HG02852 (cell line): ENCODE data around the gene ARID4B.
"Not testable (repeated sequence)": the region's sequence is repeated elsewhere in the genome, so short reads cannot be mapped to it uniquely, and the experiment has no call there.

Experiments used
- ATAC-seq: cut with Tn5 transposase; IDR thresholded peaks from one replicate; pipeline ENCODE4 v1.9.1; 2021; ENCODE audit warnings: mild to moderate bottlenecking, moderate library complexity; ENCODE audit not compliant: unreplicated experiment

Gene ARID4B, protein sequence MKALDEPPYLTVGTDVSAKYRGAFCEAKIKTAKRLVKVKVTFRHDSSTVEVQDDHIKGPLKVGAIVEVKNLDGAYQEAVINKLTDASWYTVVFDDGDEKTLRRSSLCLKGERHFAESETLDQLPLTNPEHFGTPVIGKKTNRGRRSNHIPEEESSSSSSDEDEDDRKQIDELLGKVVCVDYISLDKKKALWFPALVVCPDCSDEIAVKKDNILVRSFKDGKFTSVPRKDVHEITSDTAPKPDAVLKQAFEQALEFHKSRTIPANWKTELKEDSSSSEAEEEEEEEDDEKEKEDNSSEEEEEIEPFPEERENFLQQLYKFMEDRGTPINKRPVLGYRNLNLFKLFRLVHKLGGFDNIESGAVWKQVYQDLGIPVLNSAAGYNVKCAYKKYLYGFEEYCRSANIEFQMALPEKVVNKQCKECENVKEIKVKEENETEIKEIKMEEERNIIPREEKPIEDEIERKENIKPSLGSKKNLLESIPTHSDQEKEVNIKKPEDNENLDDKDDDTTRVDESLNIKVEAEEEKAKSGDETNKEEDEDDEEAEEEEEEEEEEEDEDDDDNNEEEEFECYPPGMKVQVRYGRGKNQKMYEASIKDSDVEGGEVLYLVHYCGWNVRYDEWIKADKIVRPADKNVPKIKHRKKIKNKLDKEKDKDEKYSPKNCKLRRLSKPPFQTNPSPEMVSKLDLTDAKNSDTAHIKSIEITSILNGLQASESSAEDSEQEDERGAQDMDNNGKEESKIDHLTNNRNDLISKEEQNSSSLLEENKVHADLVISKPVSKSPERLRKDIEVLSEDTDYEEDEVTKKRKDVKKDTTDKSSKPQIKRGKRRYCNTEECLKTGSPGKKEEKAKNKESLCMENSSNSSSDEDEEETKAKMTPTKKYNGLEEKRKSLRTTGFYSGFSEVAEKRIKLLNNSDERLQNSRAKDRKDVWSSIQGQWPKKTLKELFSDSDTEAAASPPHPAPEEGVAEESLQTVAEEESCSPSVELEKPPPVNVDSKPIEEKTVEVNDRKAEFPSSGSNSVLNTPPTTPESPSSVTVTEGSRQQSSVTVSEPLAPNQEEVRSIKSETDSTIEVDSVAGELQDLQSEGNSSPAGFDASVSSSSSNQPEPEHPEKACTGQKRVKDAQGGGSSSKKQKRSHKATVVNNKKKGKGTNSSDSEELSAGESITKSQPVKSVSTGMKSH (N-terminal part only)

DNA sequence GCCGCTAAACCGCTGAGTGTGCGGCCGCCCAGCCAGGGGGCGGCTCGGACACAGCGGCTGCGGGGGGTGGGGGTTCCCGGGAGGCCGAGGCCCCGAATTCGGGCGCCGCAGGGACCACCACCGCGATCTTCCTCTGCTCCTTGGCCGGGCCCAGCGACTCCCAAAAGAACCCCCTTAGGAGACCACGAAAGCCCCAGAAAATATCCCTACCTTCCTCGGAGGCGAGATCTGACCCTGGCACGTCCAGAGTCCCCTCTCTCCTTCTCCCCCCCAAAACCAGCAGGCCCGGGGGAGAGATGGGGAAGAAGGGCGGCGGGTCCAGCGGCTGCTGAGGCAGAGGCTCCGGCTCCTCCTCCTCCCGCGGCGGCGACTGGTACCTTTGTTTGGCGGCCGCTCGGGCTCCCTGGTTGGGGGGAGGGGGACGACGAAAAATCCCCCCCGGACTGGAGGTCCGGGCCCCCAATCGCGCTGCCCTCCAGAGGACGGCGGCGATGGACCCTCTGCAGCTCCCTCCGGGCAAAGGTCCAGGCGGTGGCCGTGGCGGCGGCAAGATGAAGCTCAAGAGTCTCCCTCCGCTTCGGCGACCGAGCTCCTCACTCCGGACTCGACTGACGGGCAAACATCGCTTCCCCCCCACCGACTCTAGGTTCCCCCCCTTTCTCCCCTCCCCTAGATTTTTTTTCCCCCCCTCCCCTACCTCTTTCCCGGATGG lies at the start of gene ARID4B:
Gene ARID4B (minus strand): TSS at position 621 of the 712 bp plus-strand sequence. CDS start 1,260 bp downstream, outside the sequence.
- peak; percentile 5 for ATAC-seq

DNA sequence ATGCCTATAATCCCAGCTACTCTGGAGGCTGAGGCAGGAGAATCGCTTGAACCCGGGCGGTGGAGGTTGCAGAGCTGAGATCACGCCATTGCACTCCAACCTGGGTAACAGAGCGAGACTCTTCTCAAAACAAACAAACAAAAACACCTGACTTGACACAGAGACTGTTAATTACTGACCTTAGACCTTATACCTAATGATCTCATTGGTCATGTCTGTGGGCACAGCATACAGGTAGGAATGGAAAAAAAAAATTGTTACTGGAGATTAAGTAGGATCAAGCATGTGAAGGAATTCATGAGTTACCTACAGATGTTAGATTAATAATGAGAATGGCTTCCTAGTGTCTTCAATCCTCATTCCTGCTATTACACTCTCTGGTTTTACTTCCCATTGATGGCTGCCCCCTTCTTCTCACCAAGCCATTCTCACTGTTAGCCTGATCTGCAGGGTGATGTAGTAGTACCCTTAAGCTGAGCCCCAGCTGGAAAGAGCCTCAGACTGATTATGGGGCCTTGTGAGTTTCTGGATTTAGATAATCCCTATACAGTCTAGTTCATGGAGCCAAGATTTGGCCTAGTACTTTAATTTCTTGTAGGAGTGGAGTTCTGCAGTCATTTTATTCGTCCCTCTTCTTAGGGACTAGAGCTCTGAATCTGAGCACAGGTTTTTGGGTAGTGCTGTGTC lies 48.1 kb upstream of the ARID4B start:
- no peak for ATAC-seq

DNA sequence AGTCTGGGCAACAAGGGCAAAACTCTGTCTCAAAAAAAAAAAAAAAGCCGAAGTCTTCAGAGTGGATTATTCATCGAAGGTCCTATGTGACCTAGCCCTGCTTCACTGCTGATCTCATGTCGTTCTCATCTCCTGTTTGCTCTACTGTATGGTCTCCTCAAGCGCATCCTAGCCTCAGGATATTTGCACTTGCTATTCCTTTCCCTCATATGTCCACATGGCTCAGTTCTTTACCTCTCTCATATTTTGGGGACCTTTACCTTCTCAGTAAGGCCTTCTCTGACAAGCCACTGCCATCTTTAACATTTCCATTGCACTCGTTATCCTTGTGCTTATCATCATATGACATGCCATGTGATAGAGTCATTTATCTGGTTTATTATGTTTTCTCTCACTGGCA lies 41.8 kb upstream of the ARID4B start:
- no peak for ATAC-seq

DNA sequence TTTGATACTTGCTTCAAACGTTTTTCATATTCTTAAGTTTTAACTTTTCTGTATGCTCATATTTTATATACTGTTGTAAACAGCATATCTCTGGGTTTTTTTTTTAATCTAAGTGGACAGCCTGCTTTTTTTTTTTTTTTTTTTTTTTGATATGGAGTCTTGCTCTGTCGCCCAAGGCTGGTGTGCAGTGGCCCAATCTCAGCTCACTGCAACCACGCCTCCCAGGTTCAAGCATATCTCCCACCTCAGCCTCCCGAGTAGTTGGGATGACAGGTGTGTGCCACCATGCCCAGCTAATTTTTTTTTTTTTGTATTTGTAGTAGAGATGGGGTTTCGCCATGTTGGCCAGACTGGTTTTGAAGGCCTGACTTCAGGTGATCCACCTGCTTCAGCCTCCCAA lies 40.4 kb upstream of the ARID4B start:
- no peak for ATAC-seq

DNA sequence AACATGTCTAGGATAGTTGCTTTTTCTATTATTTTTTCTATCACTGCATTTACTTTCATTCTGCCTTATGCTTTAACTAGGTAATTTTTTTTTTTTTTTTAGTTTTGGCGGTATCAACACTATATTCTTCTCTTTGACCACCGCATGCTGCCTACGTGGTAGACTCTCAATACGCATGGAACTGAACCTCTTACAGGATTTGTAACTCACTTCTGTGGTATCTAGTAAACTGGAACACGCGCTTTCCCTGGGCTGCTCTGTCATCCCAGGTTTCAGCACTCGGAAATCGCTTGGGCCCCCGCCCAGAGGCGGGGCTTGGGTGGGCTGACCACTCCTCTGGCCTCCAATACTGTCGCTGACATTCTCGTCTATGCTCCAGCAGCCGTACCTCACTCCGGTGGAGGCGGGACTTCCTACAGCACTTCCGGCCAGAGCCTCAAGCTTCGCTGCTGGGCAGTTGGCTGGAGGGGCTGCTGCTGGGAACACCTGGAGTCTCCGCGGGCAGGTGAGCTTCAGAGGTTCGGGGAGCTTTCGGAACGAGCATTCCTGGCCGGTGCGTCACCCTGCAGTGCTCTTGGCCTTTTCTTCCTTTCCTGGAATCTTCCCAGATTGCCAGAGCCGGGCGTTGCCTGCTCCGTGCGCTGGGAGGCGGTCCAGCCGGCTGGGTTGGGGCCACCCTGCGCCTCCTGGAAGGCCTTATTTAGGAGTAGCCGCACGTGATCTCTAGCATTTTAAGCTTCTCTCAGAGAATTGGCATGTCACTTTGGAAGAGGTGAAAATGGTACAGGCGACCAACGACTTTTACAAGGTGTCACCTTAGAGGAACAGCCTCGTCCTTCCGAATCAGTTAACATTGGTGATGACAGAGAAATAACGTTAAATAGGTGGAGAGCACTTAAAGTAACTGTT lies 39.3 kb upstream of the ARID4B start, which contains the start of gene TBCE:
Gene TBCE (plus strand): TSS at position 428 of the 909 bp plus-strand sequence. CDS start 12,623 bp downstream, outside the sequence.
- ATAC-seq: peak; percentile 100

DNA sequence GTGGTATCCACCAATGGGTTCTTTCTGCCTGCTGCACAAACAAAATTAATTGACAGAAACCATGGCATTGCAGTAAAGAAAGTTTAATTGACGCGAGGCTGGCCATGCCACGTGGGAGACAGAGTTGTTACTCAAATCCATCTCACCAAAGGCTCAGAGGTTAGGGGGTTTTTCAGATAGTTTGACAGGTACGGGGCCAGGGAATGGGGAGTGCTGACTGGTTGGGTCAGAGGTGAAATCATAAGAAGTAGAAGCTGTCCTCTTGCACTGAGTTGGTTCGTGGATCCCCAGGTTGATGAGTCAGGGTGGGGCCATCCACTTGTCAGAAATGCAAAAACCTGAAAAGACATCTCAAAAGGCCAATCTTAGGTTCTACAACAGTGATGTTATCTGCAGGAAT lies 38.3 kb upstream of the ARID4B start:
- no peak for ATAC-seq

DNA sequence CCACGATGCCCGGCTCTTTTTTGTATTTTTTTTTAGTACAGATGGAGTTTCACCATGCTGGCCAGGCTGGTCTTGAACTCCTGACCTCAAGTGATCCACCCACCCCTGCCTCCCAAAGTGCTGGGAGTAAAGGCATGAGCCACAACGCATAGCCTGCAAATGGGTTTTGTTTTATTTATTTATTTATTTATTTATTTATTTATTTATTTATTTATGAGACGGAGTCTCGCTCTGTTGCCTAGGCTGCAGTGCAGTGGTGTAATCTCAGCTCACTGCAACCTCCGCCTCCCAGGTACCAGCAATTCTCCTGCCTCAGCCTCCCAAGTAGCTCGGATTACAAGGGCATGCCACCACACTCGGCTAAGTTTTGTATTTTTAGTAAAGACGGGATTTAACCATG lies 36.2 kb upstream of the ARID4B start:
- ATAC-seq: not testable (repeated sequence)

DNA sequence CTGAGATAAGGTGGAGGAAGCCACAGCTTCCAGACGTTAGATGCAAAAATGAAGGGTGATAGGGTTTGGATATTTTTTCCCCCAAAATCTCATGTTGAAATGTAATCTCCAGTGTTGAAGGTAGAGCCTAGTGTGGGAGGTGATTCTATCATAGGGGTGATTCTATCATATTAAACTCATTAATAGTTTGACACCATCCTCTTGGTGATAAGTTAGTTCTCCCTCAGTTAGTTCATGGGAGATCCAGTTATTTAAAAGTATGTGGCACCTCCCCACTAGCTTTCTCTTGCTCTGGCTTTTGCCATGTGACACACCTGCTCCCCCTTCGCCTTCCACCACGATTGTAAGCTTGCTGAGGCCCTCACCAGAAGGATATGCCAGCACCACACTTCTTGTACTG lies 30.9 kb upstream of the ARID4B start:
- no peak for ATAC-seq

DNA sequence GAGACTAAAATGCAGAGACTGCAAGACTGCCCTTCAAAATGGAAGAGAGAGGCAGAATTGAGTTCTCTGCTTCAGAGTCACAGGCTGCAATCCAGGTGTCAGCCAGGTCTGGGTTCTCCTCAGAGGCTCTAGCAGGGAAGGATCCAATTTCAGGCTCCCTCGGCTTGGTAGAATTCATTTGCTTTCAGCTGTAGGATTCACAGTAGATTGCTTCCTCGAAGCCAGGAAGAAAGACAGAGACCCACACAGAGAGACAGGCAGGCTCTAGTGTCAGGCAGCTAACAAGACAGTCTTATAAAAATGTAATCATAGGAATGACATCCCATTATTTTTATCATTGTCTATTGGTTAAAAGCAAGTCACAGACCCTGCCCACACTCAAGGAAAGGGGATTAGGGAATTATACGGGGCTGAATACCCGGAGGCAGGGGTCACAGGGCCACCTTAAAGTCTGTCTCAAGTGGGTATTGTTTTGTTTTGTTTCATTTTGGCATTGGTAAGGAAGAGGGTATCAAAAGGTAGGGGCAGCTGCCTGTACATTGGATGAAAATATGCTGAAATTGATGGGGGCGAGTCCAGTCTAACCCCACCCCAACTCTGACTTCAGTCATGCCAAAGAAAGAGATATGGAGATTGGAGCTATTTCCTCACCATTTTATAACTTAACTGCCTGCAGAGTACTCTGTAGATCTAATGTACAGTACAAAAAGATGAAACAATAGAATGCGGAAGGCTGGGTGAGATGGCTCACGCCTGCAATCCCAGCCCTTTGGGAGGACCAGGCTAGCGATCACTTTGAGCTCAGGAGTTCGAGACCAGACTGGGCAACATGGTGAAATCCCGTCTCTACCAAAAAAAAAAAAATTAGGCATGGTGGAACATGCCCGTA lies 29.8 kb upstream of the ARID4B start:
- no peak for ATAC-seq

DNA sequence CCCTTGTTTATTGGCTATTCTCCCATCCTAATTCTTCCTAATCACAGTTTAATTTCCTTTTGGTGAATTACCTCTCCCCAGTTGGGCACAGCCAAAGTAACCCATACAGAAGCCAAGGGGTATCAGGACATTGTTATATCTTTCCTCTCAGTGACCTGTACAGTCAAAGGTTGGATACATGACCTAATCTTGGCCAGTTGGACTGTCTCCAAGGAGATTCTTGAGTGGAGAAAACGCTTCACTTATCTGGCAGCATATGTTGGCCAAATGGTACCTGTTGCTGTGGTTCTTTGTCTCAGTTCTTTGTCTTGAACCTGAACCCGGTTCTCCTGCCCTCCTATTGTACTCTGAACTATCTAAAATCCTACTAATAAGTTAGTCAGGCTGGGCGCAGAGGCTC lies 23.9 kb upstream of the ARID4B start:
- no peak for ATAC-seq

DNA sequence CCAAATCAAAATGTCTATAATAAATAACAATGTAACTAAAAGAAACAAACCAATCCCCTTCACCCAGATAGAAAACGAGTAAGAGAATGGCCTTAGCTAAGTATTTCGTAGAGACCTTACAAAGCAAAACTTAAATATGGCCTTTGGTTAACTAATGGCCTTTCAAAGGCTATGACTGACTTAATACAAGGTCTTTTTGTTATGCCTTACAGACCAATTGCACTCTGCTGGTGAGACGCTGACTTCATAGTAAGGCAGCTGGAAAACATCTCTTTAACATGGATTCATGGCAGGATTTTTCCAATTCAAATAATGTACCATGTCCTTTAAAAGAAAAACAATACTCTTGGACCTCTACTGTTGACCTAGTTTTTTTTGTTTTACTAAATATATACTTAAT lies 23.5 kb upstream of the ARID4B start:
- no peak for ATAC-seq

DNA sequence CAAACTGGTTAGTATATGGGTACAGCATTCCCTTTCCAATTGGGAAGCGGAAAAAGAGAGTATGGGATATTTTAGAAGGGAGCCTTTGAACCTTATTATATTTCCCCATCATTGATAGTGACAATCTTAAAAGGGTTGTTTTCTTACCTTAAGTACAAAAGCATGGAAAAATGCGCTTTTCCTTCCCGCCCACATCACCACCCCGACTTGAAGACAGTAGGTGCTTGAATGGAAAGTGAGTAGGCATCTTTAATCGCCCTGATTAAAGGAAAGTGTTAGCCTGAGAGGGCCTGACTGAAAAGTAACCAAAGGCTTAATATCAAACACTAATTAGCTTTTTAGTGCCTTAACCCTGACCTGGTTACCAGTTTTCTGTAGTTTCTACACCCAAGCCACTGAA lies 15.7 kb upstream of the ARID4B start:
- ATAC-seq: no peak

DNA sequence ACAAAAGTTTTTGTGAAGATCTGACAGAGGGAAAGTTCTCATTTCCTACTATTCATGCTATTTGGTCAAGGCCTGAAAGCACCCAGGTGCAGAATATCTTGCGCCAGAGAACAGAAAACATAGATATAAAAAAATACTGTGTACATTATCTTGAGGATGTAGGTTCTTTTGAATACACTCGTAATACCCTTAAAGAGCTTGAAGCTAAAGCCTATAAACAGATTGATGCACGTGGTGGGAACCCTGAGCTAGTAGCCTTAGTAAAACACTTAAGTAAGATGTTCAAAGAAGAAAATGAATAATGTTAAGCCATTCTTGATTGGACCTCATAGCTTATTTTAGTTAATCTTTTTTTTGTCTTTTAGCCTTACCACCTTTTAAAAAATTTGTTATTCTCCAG lies 14.5 kb upstream of the ARID4B start:
- ATAC-seq: no peak

DNA sequence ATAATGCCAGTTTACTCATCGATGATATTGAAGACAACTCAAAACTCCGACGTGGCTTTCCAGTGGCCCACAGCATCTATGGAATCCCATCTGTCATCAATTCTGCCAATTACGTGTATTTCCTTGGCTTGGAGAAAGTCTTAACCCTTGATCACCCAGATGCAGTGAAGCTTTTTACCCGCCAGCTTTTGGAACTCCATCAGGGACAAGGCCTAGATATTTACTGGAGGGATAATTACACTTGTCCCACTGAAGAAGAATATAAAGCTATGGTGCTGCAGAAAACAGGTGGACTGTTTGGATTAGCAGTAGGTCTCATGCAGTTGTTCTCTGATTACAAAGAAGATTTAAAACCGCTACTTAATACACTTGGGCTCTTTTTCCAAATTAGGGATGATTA lies 14.1 kb upstream of the ARID4B start:
- no peak for ATAC-seq

DNA sequence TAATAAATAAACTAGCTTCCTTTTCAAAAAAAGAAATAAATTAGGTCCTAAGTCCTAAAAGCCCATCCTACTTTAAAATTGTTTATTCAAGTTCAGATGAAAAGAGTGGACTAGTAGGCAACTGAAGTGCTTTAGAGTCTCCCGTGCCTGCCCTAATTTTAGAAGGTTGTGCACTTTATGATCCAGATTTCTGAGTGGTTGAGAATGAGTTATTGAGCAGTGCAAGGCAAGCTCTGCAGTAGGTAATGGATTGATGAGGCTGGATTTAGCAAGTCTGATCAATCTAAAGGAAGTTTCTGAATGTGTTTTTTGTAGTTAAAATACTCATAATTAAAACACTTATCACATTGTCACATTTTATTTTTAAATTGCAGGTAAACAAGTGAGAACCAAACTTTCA lies 13.4 kb upstream of the ARID4B start:
- no peak for ATAC-seq

DNA sequence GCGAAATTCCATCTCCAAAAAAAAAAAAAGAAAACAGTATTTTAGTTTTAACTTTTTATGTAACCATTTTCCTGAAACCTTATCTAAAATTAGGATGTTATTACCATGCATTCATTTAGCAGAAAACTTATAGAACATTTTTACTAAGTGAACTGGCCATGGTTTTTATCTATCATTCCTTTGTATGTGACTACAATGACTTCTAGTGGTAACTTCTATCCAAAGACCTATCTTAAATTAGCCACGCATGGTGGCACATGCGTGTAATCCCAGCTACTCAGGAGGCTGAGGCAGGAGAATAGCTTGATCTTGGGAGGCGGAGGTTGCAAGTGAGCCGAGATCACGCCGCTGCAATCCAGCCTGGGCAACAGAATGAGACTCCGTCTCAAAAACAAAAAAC lies 11.8 kb upstream of the ARID4B start:
- no peak for ATAC-seq

DNA sequence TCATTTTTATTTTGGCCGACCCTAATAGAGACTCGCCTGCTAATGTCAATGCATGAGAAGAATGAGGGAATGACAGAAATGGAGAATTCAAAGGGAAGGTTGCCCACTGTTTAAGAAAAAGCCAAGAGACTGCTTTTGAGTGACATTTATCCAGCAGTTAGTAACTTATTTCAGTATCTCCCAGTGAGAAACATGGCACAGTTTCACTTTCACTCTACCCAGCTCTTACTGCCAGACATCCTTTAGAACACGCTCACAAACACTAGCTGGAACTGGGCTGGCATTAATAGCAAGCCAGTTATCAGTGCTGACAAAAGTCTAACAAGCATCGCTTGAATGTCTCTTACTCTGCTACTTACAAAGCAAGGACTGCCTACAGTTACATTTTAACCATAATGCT lies 8.9 kb upstream of the ARID4B start:
- ATAC-seq: no peak

DNA sequence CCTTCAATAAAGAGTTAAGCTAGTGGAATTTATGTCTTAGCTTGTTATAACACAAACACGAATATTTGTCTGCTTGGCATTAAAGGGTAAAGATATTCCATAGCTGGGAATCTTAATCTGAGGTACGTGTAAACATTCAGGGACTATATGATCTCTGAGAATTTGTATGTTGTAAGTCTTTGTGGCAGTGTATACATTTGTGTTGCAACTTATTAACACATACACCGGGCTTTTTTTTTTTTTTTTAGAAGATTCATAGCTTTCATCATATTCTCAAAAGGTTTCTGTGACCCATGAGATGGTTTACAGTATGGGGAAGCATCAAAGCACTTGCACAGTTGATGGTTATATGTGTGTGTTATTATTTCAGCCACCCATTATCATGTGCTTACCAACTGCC lies 3.4 kb upstream of the ARID4B start:
- ATAC-seq: no peak
